Mucosa of rectum (tissue), 2 donors: Measurements from ENCODE around the gene TARBP1.
"Not testable (repeated sequence)": the region's sequence is repeated elsewhere in the genome, so short reads cannot be mapped to it uniquely, and the experiment has no call there.

Source experiments
- H3K27ac ChIP-seq, 2 donors: one replicate each; pipeline ENCODE4 v1.7.0; 2013; ENCODE audit warnings: inconsistent platforms in 2 of 2, low read depth in 2 of 2, low read length in 2 of 2
- H3K27me3 ChIP-seq, 2 donors: one replicate each; pipeline ENCODE4 v1.7.0; 2013; ENCODE audit warnings: low read length in 2 of 2; ENCODE audit not compliant: control insufficient read depth in 2 of 2, insufficient read depth in 2 of 2
- H3K36me3 ChIP-seq, 2 donors: one replicate each; pipeline ENCODE4 v1.7.0; 2013; ENCODE audit warnings: low read length in 2 of 2; ENCODE audit not compliant: control insufficient read depth in 2 of 2, insufficient read depth in 2 of 2
- H3K4me1 ChIP-seq, 2 donors: one replicate each; pipeline ENCODE4 v1.7.0; 2013; ENCODE audit warnings: low read length in 2 of 2, mild to moderate bottlenecking in 1 of 2; ENCODE audit not compliant: control insufficient read depth in 2 of 2, insufficient read depth in 2 of 2
- H3K4me3 ChIP-seq, 2 donors: one replicate each; pipeline ENCODE4 v1.7.0; 2013; ENCODE audit warnings: low read length in 2 of 2
- H3K9ac ChIP-seq, 2 donors: one replicate each; pipeline ENCODE4 v1.7.0; 2013; ENCODE audit warnings: low read length in 2 of 2, low read depth in 1 of 2, mild to moderate bottlenecking in 1 of 2
- H3K9me3 ChIP-seq, 2 donors: one replicate each; pipeline ENCODE4 v1.7.0; 2013; ENCODE audit warnings: low read length in 2 of 2; ENCODE audit not compliant: control insufficient read depth in 2 of 2
- donor health status: healthy.
- donor health status: Normal muscosa, but diverticular disease.

Gene TARBP1

GRCh38 chr1:234413485-234413884 is 65.5 kb downstream of the TARBP1 start:
- no peak overlapping the region for H3K4me3 ChIP-seq
- no peaks in the 10 kb centered on the region for H3K27me3 ChIP-seq
- no peaks in the 10 kb centered on the region for H3K9me3 ChIP-seq
- no peak overlapping the region for H3K27ac ChIP-seq
- H3K36me3 ChIP-seq = peaks cover 26 to 38% of the 10 kb centered on the region in 2 donors
- no peaks in the 10 kb centered on the region for H3K4me1 ChIP-seq
- no peak overlapping the region for H3K9ac ChIP-seq

GRCh38 chr1:234412830-234413229 is 66.1 kb downstream of the TARBP1 start:
- Histone ChIP-seq H3K36me3 (peaks cover 23 to 36% of the 10 kb centered on the region in 2 donors), H3K9me3 (no peaks in the 10 kb centered on the region), H3K4me3 (no peak overlapping the region), H3K27ac (no peak overlapping the region), H3K27me3 (no peaks in the 10 kb centered on the region), H3K9ac (no peak overlapping the region), H3K4me1 (no peaks in the 10 kb centered on the region)

GRCh38 chr1:234409328-234409727 is 69.7 kb downstream of the TARBP1 start:
- Histone ChIP-seq H3K27ac (no peak overlapping the region), H3K36me3 (peaks cover 23 to 24% of the 10 kb centered on the region in 2 donors), H3K4me1 (no peaks in the 10 kb centered on the region), H3K27me3 (no peaks in the 10 kb centered on the region), H3K4me3 (no peak overlapping the region), H3K9ac (no peak overlapping the region), H3K9me3 (no peaks in the 10 kb centered on the region)

- Histone ChIP-seq H3K4me1 (no peaks in the 10 kb centered on the region), H3K9ac (no peak overlapping the region), H3K4me3 (no peak overlapping the region), H3K27me3 (no peaks in the 10 kb centered on the region), H3K9me3 (no peaks in the 10 kb centered on the region), H3K36me3 (peaks cover 19 to 22% of the 10 kb centered on the region in 2 donors), H3K27ac (no peak overlapping the region)
Observed at GRCh38 chr1:234408757-234409156, 70.2 kb downstream of the TARBP1 start.

GRCh38 chr1:234406871-234407270 is 72.1 kb downstream of the TARBP1 start:
- Histone ChIP-seq H3K27ac (no peak overlapping the region), H3K9ac (no peak overlapping the region), H3K4me1 (no peaks in the 10 kb centered on the region), H3K27me3 (no peaks in the 10 kb centered on the region), H3K36me3 (peaks cover 8 to 13% of the 10 kb centered on the region in 2 donors), H3K9me3 (no peaks in the 10 kb centered on the region), H3K4me3 (no peak overlapping the region)

- Histone ChIP-seq H3K36me3 (peaks cover 4 to 11% of the 10 kb centered on the region in 2 donors), H3K27ac (no peak overlapping the region), H3K4me1 (no peaks in the 10 kb centered on the region), H3K27me3 (no peaks in the 10 kb centered on the region), H3K9me3 (no peaks in the 10 kb centered on the region), H3K4me3 (no peak overlapping the region), H3K9ac (no peak overlapping the region)
Observed at GRCh38 chr1:234405676-234406075, 73.3 kb downstream of the TARBP1 start.

GRCh38 chr1:234402939-234403338 is 76.0 kb downstream of the TARBP1 start:
- Histone ChIP-seq H3K4me1 (no peaks in the 10 kb centered on the region), H3K27me3 (no peaks in the 10 kb centered on the region), H3K4me3 (no peak overlapping the region), H3K9me3 (no peaks in the 10 kb centered on the region), H3K27ac (no peak overlapping the region), H3K36me3 (peaks cover 7 to 10% of the 10 kb centered on the region in 2 donors), H3K9ac (no peak overlapping the region)

GRCh38 chr1:234401658-234402057 is 77.3 kb downstream of the TARBP1 start:
- H3K4me3 ChIP-seq = no peak overlapping the region
- no peaks in the 10 kb centered on the region for H3K4me1 ChIP-seq
- peaks cover 7 to 10% of the 10 kb centered on the region in 2 donors for H3K36me3 ChIP-seq
- H3K27me3 ChIP-seq = no peaks in the 10 kb centered on the region
- H3K9ac ChIP-seq = no peak overlapping the region
- H3K9me3 ChIP-seq = no peaks in the 10 kb centered on the region
- H3K27ac ChIP-seq = no peak overlapping the region

GRCh38 chr1:234400773-234401172 is 78.2 kb downstream of the TARBP1 start:
- H3K27me3 ChIP-seq = no peaks in the 10 kb centered on the region
- no peak overlapping the region for H3K27ac ChIP-seq
- H3K4me3 ChIP-seq = peak overlapping the region in 1 of 2 donors; percentile 17
- H3K9me3 ChIP-seq = no peaks in the 10 kb centered on the region
- no peak overlapping the region for H3K9ac ChIP-seq
- H3K4me1 ChIP-seq = no peaks in the 10 kb centered on the region
- peaks cover 6 to 11% of the 10 kb centered on the region in 2 donors for H3K36me3 ChIP-seq

GRCh38 chr1:234399515-234399914 is 79.5 kb downstream of the TARBP1 start:
- not testable (repeated sequence) for H3K9me3 ChIP-seq, H3K27ac ChIP-seq, H3K4me1 ChIP-seq, H3K36me3 ChIP-seq, H3K4me3 ChIP-seq, H3K9ac ChIP-seq, H3K27me3 ChIP-seq

GRCh38 chr1:234398849-234399381 is 80.1 kb downstream of the TARBP1 start:
- Histone ChIP-seq H3K4me3 (peak overlapping the region in 1 of 2 donors; percentile 21), H3K27ac (no peak overlapping the region), H3K36me3 (peaks cover 5 to 7% of the 10 kb centered on the region in 2 donors), H3K27me3 (no peaks in the 10 kb centered on the region), H3K9ac (no peak overlapping the region), H3K9me3 (no peaks in the 10 kb centered on the region), H3K4me1 (no peaks in the 10 kb centered on the region)
